Ovary (tissue), 9 donors: Measurements from ENCODE around the gene POLR3H. TPM values are rescaled to one million over a fixed set of nuclear protein-coding genes. Genes with fewer than 3 reads are reported as not detected.

Experiments
- DNase-seq, 5 donors: peaks; one replicate each; pipeline ENCODE4 v3.0.0-alpha.2; 2019 to 2020
- H3K27ac ChIP-seq, 2 donors: fragments of 200-600 bp; one replicate each; pipeline versions ENCODE4 v1.5.1 to v1.8.0; 2019 to 2022
- H3K27me3 ChIP-seq: fragments of 200-600 bp; one replicate; pipeline ENCODE4 v1.8.0; 2022
- H3K36me3 ChIP-seq: fragments of 200-600 bp; sonication (generic); one replicate; pipeline ENCODE4 v1.5.1; 2019
- H3K4me1 ChIP-seq: one replicate; pipeline ENCODE4 v1.8.1; 2013; ENCODE audit warnings: mild to moderate bottlenecking, moderate library complexity; ENCODE audit not compliant: insufficient read depth
- H3K4me3 ChIP-seq: fragments of 200-600 bp; sonication (generic); one replicate; pipeline ENCODE4 v1.5.1; 2017
- H3K9me3 ChIP-seq, 2 donors: fragments of 200-600 bp in 1 of 2; sonication (generic) in 1 of 2; one replicate each; pipeline versions ENCODE4 v1.5.1 to v1.8.1; 2013 to 2019; ENCODE audit warnings: mild to moderate bottlenecking in 1 of 2, moderate library complexity in 1 of 2
- EP300 ChIP-seq: sonication (generic); formaldehyde crosslinking; IDR thresholded peaks from one replicate; pipeline ENCODE4 v1.6.1; 2017; ENCODE audit warnings: antibody characterized with exemption
- POLR2A ChIP-seq: fragments of 450-650 bp; IDR thresholded peaks from one replicate; pipeline ENCODE4 v1.6.1; 2017; ENCODE audit warnings: antibody characterized with exemption, mild to moderate bottlenecking, moderate library complexity
- WGBS, 3 donors: extraction: QIAGEN DNeasy Blood & Tissue Kit in 1 of 3; methylation state at CpG; one replicate each; pipeline versions ENCODE4 v1.1.5 to v1.1.7; 2013 to 2017; 5-methylcytosine and 5-hydroxymethylcytosine counted together
- intact Hi-C, 4 donors: fragments of 100-400 bp; cut with DNase I; formaldehyde crosslinking; loops; one replicate each; pipeline versions ENCODE4 v1.11.0 to v1.15.1; 2022 to 2023
- polyA plus RNA-seq, 2 donors: library from polyadenylated mRNA; stranded (reverse); fragments of 200-250 nt in 1 of 2; fragments of 350-450 nt in 1 of 2; fragmentation: Illumina TruSeq in 1 of 2; extraction: RNeasy Lipid Tissue Mini Kit (QIAGEN cat#74804) in 1 of 2; gene quantifications; one replicate each; pipeline ENCODE4 v1.2.3, GENCODE V29; 2013 to 2014
- total RNA-seq, 7 donors: library from RNA; depleted of rRNA in 2 of 7; stranded (reverse); fragments of >200 nt in 2 of 7; fragmentation: NEBNext Ultra II Directional in 3 of 7; extraction: Animal tissue kit (Norgen Biotek cat#: 25700) in 3 of 7; gene quantifications; one replicate each; pipeline versions ENCODE4 v1.1.0 to v1.2.4, GENCODE V29; 2016 to 2023
- TF ChIP-seq, protein P1 (sequence below), 3 donors: fragments of 450-650 bp in 2 of 3; fragments of 200-600 bp in 1 of 3; IDR thresholded peaks; one replicate each; pipeline versions ENCODE4 v1.5.1 to v1.8.0; 2016 to 2022; ENCODE audit warnings: antibody characterized with exemption in 3 of 3, mild to moderate bottlenecking in 1 of 3
- donor health status: DM: no; HTN: no; CAD: no; lungs with moderate emphysema.
- donor health status: DM: no; HTN: no; CAD: no.
- donor health status: Bipolar disorder and iron deficiency.
- donor health status: DM: yes; HTN: yes; CAD: no.
- donor health status: DM: no; HTN: no; CAD: no.
- donor health status: DM: yes; HTN: yes; CAD: no.

The POLR3H gene
- total and polyA plus RNA-seq, 9 donors, result 15.7 to 84.6 (median 49.6) TPM

- Histone ChIP-seq H3K36me3 (no peaks in the 10 kb centered on the region), H3K4me1 (peaks cover 19% of the 10 kb centered on the region)
- 73 to 81% (median 78%) methylated on average over 7 of the region's 7 CpGs for WGBS, 3 donors
Observed at GRCh38 chr22:41568811-41569210, 24.5 kb upstream of the POLR3H start.

GRCh38 chr22:41567512-41567768 is 23.2 kb upstream of the POLR3H start:
- Histone ChIP-seq H3K9me3 (no peaks in the 10 kb centered on the region), H3K27me3 (no peaks in the 10 kb centered on the region), H3K4me1 (peaks cover 27% of the 10 kb centered on the region), H3K4me3 (no peak overlapping the region), H3K36me3 (no peaks in the 10 kb centered on the region), H3K27ac (peak overlapping the region; percentile 65 to 98)
- peak in 1 of 5 donors; percentile 45 for DNase-seq
- intact Hi-C loops, result no loop called here
- TF ChIP-seq, protein P1, sequence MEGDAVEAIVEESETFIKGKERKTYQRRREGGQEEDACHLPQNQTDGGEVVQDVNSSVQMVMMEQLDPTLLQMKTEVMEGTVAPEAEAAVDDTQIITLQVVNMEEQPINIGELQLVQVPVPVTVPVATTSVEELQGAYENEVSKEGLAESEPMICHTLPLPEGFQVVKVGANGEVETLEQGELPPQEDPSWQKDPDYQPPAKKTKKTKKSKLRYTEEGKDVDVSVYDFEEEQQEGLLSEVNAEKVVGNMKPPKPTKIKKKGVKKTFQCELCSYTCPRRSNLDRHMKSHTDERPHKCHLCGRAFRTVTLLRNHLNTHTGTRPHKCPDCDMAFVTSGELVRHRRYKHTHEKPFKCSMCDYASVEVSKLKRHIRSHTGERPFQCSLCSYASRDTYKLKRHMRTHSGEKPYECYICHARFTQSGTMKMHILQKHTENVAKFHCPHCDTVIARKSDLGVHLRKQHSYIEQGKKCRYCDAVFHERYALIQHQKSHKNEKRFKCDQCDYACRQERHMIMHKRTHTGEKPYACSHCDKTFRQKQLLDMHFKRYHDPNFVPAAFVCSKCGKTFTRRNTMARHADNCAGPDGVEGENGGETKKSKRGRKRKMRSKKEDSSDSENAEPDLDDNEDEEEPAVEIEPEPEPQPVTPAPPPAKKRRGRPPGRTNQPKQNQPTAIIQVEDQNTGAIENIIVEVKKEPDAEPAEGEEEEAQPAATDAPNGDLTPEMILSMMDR (IDR thresholded peaks at IDR 0.05), result no peak
- TF ChIP-seq EP300 (no peak), POLR2A (no peak)
- 34 to 46% (median 39%) methylated on average over 3 of the region's 3 CpGs for WGBS, 3 donors

More at GRCh38 chr22:41568811-41569210, 24.5 kb upstream of the POLR3H start:
- Histone ChIP-seq H3K9me3 (no peaks in the 10 kb centered on the region), H3K27ac (peak overlapping the region; percentile 35 to 98), H3K27me3 (no peaks in the 10 kb centered on the region), H3K4me3 (no peak overlapping the region)
- intact Hi-C loops, result no loop called here
- DNase-seq, result no peak
- TF ChIP-seq, protein P1 (IDR thresholded peaks at IDR 0.05), result no peak
- no peak for TF ChIP-seq POLR2A
- TF ChIP-seq EP300, result no peak

GRCh38 chr22:41565403-41566054 is 21.3 kb upstream of the POLR3H start:
- Histone ChIP-seq H3K4me3 (no peak overlapping the region), H3K27ac (peak overlapping the region; percentile 77 to 98), H3K36me3 (no peaks in the 10 kb centered on the region), H3K4me1 (peaks cover 29% of the 10 kb centered on the region), H3K9me3 (no peaks in the 10 kb centered on the region), H3K27me3 (no peaks in the 10 kb centered on the region)
- DNase-seq, result peak; percentile 72 to 82 (median 78)
- intact Hi-C loops, result no loop called here
- TF ChIP-seq EP300, result no peak
- TF ChIP-seq, protein P1 (IDR thresholded peaks at IDR 0.05), result no peak
- no peak for TF ChIP-seq POLR2A
- 48 to 55% (median 52%) methylated on average over 8 of the region's 8 CpGs for WGBS, 3 donors

DNA sequence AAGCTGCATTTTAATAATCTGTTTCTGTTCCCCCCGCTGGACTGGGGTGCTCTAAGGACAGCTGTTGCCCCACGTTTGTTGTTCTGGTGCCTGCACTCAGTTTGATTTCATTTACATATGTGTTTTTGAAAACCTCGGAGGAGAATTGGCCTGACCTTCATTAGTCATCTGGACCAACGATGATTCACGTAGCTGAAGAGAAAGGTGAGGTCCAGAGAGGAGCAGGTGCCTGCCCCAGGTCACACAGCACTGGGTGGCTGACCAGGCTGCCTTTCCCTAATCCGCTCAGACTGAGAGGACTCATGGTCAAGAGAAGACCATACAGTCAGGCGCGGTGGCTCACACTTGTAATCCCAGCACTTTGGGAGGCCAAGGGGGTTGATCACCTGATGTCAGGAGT is 20.3 kb upstream of the POLR3H start:
- intact Hi-C loops, result no loop called here
- WGBS, 3 donors, result 57 to 74% (median 64%) methylated on average over 8 of the region's 8 CpGs
- TF ChIP-seq, protein P1 (IDR thresholded peaks at IDR 0.05), result no peak
- TF ChIP-seq POLR2A (no peak), EP300 (no peak)
- Histone ChIP-seq H3K27ac (peak overlapping the region; percentile 77 to 98), H3K9me3 (no peaks in the 10 kb centered on the region), H3K27me3 (no peaks in the 10 kb centered on the region), H3K36me3 (no peaks in the 10 kb centered on the region), H3K4me1 (peaks cover 32% of the 10 kb centered on the region), H3K4me3 (no peak overlapping the region)
- peak in 1 of 5 donors; percentile 43 for DNase-seq
